Endodermal cell (in vitro differentiated cells): ENCODE data around the gene SEMA3D. TPM values are rescaled to one million over a fixed set of nuclear protein-coding genes. Genes with fewer than 3 reads are reported as not detected.

ENCODE experiments used
- DNase-seq: peaks from one replicate; pipeline ENCODE4 v3.0.0-alpha.2; 2017
- H3K27ac ChIP-seq: 2 replicates; pipeline ENCODE4 v1.5.1; 2013; ENCODE audit warnings: mild to moderate bottlenecking, low read depth, low read length, moderate library complexity
- H3K27me3 ChIP-seq: 2 replicates; pipeline ENCODE4 v1.6.1; 2013; ENCODE audit warnings: mild to moderate bottlenecking, low read length, moderate library complexity; ENCODE audit not compliant: insufficient read depth, control insufficient read depth, poor library complexity, severe bottlenecking
- H3K36me3 ChIP-seq: 2 replicates; pipeline ENCODE4 v1.7.0; 2013; ENCODE audit warnings: mild to moderate bottlenecking, low read length, moderate library complexity; ENCODE audit not compliant: control insufficient read depth, insufficient read depth
- H3K4me1 ChIP-seq: one replicate; pipeline ENCODE4 v1.7.0; 2013; ENCODE audit warnings: low read length; ENCODE audit not compliant: control insufficient read depth, insufficient read depth
- H3K4me3 ChIP-seq: 2 replicates; pipeline ENCODE4 v1.5.1; 2013; ENCODE audit warnings: mild to moderate bottlenecking, low read length, moderate library complexity
- H3K9ac ChIP-seq: 2 replicates; pipeline ENCODE4 v1.6.1; 2013; ENCODE audit warnings: mild to moderate bottlenecking, low read length, moderate library complexity; ENCODE audit not compliant: poor library complexity, severe bottlenecking; ENCODE audit errors: extremely low read depth
- H3K9me3 ChIP-seq: 2 replicates; pipeline ENCODE4 v1.6.1; 2013; ENCODE audit warnings: mild to moderate bottlenecking, low read length, moderate library complexity; ENCODE audit not compliant: control insufficient read depth
- H3K27ac Mint-ChIP-seq: 2 replicates; pipeline ENCODE4 v1.8.0; 2020; ENCODE audit warnings: mixed read lengths
- H3K27me3 Mint-ChIP-seq: 2 replicates; pipeline ENCODE4 v1.8.0; 2021; ENCODE audit warnings: mild to moderate bottlenecking, mixed read lengths; ENCODE audit not compliant: insufficient read depth
- H3K36me3 Mint-ChIP-seq: 2 replicates; pipeline ENCODE4 v1.8.0; 2020; ENCODE audit warnings: low read depth, mixed read lengths
- H3K4me1 Mint-ChIP-seq: 2 replicates; pipeline ENCODE4 v1.8.0; 2020; ENCODE audit warnings: mixed read lengths
- H3K4me3 Mint-ChIP-seq: 2 replicates; pipeline ENCODE4 v1.8.0; 2020; ENCODE audit warnings: mild to moderate bottlenecking, moderate library complexity, mixed read lengths
- H3K9me3 Mint-ChIP-seq: 2 replicates; pipeline ENCODE4 v1.8.0; 2020; ENCODE audit warnings: mild to moderate bottlenecking, mixed read lengths
- WGBS, 2 experiments: methylation state at CpG; one replicate each; pipeline versions ENCODE4 v1.1.5 to v1.1.7; 2013; ENCODE audit warnings: missing lambda C conversion rate in 2 of 2, mixed read lengths in 1 of 2; ENCODE audit not compliant: insufficient coverage in 1 of 2, insufficient read length in 1 of 2; 5-methylcytosine and 5-hydroxymethylcytosine counted together
- total RNA-seq, 2 donors: library from RNA; stranded (reverse); fragmentation: NEBNext Ultra II Directional in 1 of 2; extraction: Animal tissue kit (Norgen Biotek cat#: 25700) in 1 of 2; gene quantifications; 2 replicates in 1 of 2; 3 replicates in 1 of 2; pipeline ENCODE4 v1.2.1, GENCODE V29; 2021
- TF ChIP-seq, protein P1 (sequence below): fragments of 200-600 bp; sonication (generic); conservative IDR thresholded peaks from 2 replicates; pipeline ENCODE4 v1.5.0; 2021; ENCODE audit warnings: antibody characterized with exemption, mild to moderate bottlenecking

The SEMA3D gene
- total RNA-seq, 2 donors from 2014 or later, result 6.5 to 13.9 TPM

GRCh38 chr7:85154282-85154937, 32.4 kb downstream of the SEMA3D start:
- Histone ChIP-seq H3K36me3 (no peaks in the 10 kb centered on the region), H3K4me3 (no peak overlapping the region), H3K9ac (no peak overlapping the region), H3K4me1 (no peaks in the 10 kb centered on the region), H3K27me3 (no peaks in the 10 kb centered on the region), H3K9me3 (peaks cover 21% of the 10 kb centered on the region), H3K27ac (no peak overlapping the region)
- Mint-ChIP-seq H3K27me3 (no peaks in the 10 kb centered on the region), H3K27ac (no peak overlapping the region), H3K36me3 (peaks cover 7% of the 10 kb centered on the region), H3K9me3 (peaks cover 21% of the 10 kb centered on the region), H3K4me3 (no peak overlapping the region), H3K4me1 (no peaks in the 10 kb centered on the region)
- TF ChIP-seq, protein P1, sequence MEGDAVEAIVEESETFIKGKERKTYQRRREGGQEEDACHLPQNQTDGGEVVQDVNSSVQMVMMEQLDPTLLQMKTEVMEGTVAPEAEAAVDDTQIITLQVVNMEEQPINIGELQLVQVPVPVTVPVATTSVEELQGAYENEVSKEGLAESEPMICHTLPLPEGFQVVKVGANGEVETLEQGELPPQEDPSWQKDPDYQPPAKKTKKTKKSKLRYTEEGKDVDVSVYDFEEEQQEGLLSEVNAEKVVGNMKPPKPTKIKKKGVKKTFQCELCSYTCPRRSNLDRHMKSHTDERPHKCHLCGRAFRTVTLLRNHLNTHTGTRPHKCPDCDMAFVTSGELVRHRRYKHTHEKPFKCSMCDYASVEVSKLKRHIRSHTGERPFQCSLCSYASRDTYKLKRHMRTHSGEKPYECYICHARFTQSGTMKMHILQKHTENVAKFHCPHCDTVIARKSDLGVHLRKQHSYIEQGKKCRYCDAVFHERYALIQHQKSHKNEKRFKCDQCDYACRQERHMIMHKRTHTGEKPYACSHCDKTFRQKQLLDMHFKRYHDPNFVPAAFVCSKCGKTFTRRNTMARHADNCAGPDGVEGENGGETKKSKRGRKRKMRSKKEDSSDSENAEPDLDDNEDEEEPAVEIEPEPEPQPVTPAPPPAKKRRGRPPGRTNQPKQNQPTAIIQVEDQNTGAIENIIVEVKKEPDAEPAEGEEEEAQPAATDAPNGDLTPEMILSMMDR, result no peak
- DNase-seq, result no peak
- WGBS, 2 experiments, result 86 to 100% methylated on average over 1 to 3 of the region's 3 CpGs

- 92% methylated on average over 1 of the region's 1 CpG; no CpG with 5 or more reads in 1 of the 2 experiments for WGBS, 2 experiments
- H3K27ac Mint-ChIP-seq, result no peak overlapping the region
- no peaks in the 10 kb centered on the region for H3K36me3 ChIP-seq
These were observed 33.1 kb downstream of the SEMA3D start for GRCh38 chr7:85153715-85154114.

DNA sequence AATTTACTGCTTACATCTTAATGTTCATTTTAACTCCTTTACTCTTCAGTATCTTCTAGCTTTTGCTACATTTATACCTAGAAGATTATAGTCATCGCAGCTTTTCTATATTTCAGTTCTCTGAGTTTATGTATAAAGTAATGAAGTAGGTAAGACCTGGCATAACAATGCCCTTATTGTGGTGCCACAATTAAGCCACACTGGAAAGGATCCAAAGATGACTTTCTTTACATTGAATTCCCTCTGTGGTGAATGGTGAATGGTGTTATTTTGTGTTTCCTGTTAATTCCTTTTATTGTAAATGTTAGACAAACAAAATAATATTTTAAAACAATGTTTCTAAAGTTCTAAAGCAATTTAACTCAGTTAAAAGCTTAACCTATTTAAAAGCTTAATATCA, 36.2 kb downstream of the SEMA3D start:
- H3K9ac ChIP-seq, result no peak overlapping the region
- 100% methylated on average over 1 of the region's 1 CpG; no CpG with 5 or more reads in 1 of the 2 experiments for WGBS, 2 experiments
- no peak for DNase-seq

More at GRCh38 chr7:85153715-85154114, 33.1 kb downstream of the SEMA3D start:
- peaks cover 7% of the 10 kb centered on the region for H3K36me3 Mint-ChIP-seq
- TF ChIP-seq, protein P1, result no peak
- H3K9me3 Mint-ChIP-seq, result peaks cover 14% of the 10 kb centered on the region
- H3K4me1 Mint-ChIP-seq, result no peaks in the 10 kb centered on the region
- H3K9ac ChIP-seq, result no peak overlapping the region
- no peaks in the 10 kb centered on the region for H3K27me3 ChIP-seq
- H3K27ac ChIP-seq, result no peak overlapping the region
- no peak overlapping the region for H3K4me3 ChIP-seq
- no peak overlapping the region for H3K4me3 Mint-ChIP-seq
- DNase-seq, result no peak
- no peaks in the 10 kb centered on the region for H3K27me3 Mint-ChIP-seq
- no peaks in the 10 kb centered on the region for H3K4me1 ChIP-seq
- peaks cover 14% of the 10 kb centered on the region for H3K9me3 ChIP-seq

More for the DNA sequence above, 36.2 kb downstream of the SEMA3D start:
- Histone ChIP-seq H3K9me3 (no peaks in the 10 kb centered on the region), H3K4me3 (no peak overlapping the region), H3K27ac (no peak overlapping the region), H3K36me3 (no peaks in the 10 kb centered on the region), H3K27me3 (no peaks in the 10 kb centered on the region), H3K4me1 (no peaks in the 10 kb centered on the region)
- TF ChIP-seq, protein P1, result no peak
- H3K27ac Mint-ChIP-seq, result no peak overlapping the region
- no peak overlapping the region for H3K4me3 Mint-ChIP-seq
- H3K27me3 Mint-ChIP-seq, result no peaks in the 10 kb centered on the region
- no peaks in the 10 kb centered on the region for H3K9me3 Mint-ChIP-seq
- H3K36me3 Mint-ChIP-seq, result no peaks in the 10 kb centered on the region
- H3K4me1 Mint-ChIP-seq, result no peaks in the 10 kb centered on the region
